HL-60 (cell line): ENCODE results near the gene SATB2.

Source experiments
- DNase-seq, 2 experiments: peaks; one replicate each; pipeline ENCODE4 v3.0.0-alpha.2; 2010 to 2020; ENCODE audit warnings: low read depth in 1 of 2, low spot score in 1 of 2
- H3K27ac ChIP-seq: fragments of 250-450 bp; sonication (Bioruptor Pico); replicated peaks from 2 replicates; pipeline ENCODE4 v1.5.1; 2020; ENCODE audit warnings: mild to moderate bottlenecking, moderate library complexity
- H3K27me3 ChIP-seq: fragments of 250-450 bp; sonication (Bioruptor Pico); 2 replicates; pipeline ENCODE4 v1.5.1; 2021; ENCODE audit warnings: mild to moderate bottlenecking, moderate library complexity; ENCODE audit not compliant: insufficient read depth, poor library complexity, severe bottlenecking
- H3K4me3 ChIP-seq: replicated peaks from 2 replicates; pipeline ENCODE4 v1.5.1; 2011; ENCODE audit warnings: mild to moderate bottlenecking, control low read depth, low read length; ENCODE audit not compliant: insufficient read depth
- GABPA ChIP-seq: IDR thresholded peaks from 2 replicates; pipeline ENCODE4 v1.6.1; 2012; ENCODE audit warnings: low read depth
- POLR2AphosphoS5 ChIP-seq: IDR thresholded peaks from 2 replicates; pipeline ENCODE4 v1.6.1; 2012; ENCODE audit warnings: low read depth
- SPI1 ChIP-seq: IDR thresholded peaks from 2 replicates; pipeline ENCODE4 v1.6.1; 2012; ENCODE audit warnings: low read depth, mild to moderate bottlenecking, borderline replicate concordance
- TF ChIP-seq, protein P1 (sequence below): IDR thresholded peaks from 2 replicates; pipeline ENCODE4 v1.6.1; 2012; ENCODE audit warnings: low read depth; ENCODE audit not compliant: insufficient replicate concordance
- TF ChIP-seq, protein P2 (sequence below): IDR thresholded peaks from one replicate; pipeline ENCODE4 v1.5.1; 2011; ENCODE audit warnings: low read length, control low read depth, inconsistent platforms; ENCODE audit not compliant: insufficient read depth

The SATB2 gene

DNA sequence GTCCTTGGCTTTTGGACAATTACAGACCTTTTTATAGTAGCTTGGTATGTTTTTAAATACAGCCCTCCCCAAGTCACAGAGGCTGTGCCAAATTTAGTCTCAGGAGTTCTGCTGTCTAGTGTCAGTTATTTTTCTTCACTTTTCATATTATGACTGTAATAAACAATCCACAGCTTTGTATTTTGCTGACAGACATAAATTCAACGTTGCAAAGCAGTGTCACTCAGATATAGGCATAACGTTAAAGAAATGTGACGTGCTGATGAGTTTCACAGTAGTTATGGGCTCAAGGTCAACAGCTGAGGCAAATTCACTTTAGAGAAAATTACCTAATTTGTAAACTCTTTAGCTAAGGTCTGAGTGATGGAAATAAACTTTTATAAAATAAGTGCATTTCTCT lies 151.6 kb downstream of the SATB2 start:
- H3K27ac ChIP-seq: no peak overlapping the region
- no peak for DNase-seq
- no peak overlapping the region for H3K4me3 ChIP-seq
- TF ChIP-seq SPI1: no peak
- TF ChIP-seq, protein P1, sequence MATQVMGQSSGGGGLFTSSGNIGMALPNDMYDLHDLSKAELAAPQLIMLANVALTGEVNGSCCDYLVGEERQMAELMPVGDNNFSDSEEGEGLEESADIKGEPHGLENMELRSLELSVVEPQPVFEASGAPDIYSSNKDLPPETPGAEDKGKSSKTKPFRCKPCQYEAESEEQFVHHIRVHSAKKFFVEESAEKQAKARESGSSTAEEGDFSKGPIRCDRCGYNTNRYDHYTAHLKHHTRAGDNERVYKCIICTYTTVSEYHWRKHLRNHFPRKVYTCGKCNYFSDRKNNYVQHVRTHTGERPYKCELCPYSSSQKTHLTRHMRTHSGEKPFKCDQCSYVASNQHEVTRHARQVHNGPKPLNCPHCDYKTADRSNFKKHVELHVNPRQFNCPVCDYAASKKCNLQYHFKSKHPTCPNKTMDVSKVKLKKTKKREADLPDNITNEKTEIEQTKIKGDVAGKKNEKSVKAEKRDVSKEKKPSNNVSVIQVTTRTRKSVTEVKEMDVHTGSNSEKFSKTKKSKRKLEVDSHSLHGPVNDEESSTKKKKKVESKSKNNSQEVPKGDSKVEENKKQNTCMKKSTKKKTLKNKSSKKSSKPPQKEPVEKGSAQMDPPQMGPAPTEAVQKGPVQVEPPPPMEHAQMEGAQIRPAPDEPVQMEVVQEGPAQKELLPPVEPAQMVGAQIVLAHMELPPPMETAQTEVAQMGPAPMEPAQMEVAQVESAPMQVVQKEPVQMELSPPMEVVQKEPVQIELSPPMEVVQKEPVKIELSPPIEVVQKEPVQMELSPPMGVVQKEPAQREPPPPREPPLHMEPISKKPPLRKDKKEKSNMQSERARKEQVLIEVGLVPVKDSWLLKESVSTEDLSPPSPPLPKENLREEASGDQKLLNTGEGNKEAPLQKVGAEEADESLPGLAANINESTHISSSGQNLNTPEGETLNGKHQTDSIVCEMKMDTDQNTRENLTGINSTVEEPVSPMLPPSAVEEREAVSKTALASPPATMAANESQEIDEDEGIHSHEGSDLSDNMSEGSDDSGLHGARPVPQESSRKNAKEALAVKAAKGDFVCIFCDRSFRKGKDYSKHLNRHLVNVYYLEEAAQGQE: no peak
- no peak for TF ChIP-seq POLR2AphosphoS5
- TF ChIP-seq GABPA: no peak
- TF ChIP-seq, protein P2, sequence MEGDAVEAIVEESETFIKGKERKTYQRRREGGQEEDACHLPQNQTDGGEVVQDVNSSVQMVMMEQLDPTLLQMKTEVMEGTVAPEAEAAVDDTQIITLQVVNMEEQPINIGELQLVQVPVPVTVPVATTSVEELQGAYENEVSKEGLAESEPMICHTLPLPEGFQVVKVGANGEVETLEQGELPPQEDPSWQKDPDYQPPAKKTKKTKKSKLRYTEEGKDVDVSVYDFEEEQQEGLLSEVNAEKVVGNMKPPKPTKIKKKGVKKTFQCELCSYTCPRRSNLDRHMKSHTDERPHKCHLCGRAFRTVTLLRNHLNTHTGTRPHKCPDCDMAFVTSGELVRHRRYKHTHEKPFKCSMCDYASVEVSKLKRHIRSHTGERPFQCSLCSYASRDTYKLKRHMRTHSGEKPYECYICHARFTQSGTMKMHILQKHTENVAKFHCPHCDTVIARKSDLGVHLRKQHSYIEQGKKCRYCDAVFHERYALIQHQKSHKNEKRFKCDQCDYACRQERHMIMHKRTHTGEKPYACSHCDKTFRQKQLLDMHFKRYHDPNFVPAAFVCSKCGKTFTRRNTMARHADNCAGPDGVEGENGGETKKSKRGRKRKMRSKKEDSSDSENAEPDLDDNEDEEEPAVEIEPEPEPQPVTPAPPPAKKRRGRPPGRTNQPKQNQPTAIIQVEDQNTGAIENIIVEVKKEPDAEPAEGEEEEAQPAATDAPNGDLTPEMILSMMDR: no peak
- no peaks in the 10 kb centered on the region for H3K27me3 ChIP-seq

DNA sequence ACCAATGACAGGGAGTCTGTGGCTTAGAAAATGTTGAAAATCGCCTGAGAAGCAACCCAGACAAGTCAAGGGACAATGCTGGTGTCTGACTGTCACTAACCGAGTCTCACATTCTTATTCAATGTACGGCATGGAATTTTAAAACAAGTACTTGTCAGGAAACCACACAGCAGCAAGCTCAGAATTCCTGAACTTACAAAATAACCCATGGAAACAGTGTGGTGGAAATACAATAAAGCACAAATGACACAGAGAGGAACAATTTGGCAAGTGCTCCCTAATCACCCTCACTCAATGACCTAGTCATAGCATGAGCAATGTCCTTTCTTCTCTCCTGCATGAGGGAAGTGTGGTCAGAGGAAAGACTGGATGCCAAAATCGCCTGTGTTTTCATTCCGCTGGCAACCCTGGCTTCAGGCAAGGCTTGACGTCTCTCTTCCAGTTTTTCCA lies 154.0 kb downstream of the SATB2 start:
- no peak overlapping the region for H3K4me3 ChIP-seq
- no peak for DNase-seq
- TF ChIP-seq SPI1: no peak
- TF ChIP-seq, protein P2: no peak
- TF ChIP-seq GABPA: no peak
- no peak for TF ChIP-seq POLR2AphosphoS5
- TF ChIP-seq, protein P1: no peak
- no peaks in the 10 kb centered on the region for H3K27me3 ChIP-seq
- no peak overlapping the region for H3K27ac ChIP-seq

DNA sequence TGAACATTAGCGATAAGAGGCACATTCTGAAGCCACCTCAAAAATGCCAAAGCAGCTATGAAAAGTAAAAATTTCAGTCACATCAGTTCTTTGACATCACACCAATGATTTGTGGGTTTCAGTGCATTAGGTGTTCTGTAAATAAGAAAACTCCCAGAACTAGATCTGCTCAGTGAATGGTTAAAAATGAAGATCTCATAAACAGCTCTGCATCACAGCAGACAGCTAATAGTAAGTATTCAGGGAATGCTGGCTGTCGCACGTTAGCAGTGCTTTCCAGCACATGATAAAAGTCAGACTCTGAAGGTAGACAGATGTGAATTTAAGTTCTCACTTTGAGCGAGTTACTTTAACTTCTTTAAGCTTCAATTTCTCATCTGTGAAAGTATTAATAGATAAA lies 154.9 kb downstream of the SATB2 start:
- Histone ChIP-seq H3K4me3 (no peak overlapping the region), H3K27ac (no peak overlapping the region), H3K27me3 (no peaks in the 10 kb centered on the region)
- TF ChIP-seq POLR2AphosphoS5 (no peak), GABPA (no peak), SPI1 (no peak)
- TF ChIP-seq, protein P2: no peak
- TF ChIP-seq, protein P1: no peak
- no peak for DNase-seq
